Transverse colon (tissue), 4 donors: ENCODE results near the gene DRD2. TPM values are rescaled to one million over a fixed set of nuclear protein-coding genes. Genes with fewer than 3 reads are reported as not detected.

Source experiments
- DNase-seq: peaks from one replicate; pipeline ENCODE4 v3.0.0-alpha.2; 2019
- H3K27ac ChIP-seq, 4 donors: fragments of 200-600 bp; sonication (generic); 2 replicates each; pipeline ENCODE4 v1.5.1; 2016 to 2018; ENCODE audit warnings: inconsistent platforms in 4 of 4
- H3K27me3 ChIP-seq: fragments of 200-600 bp; sonication (generic); 2 replicates; pipeline ENCODE4 v1.5.1; 2017; ENCODE audit warnings: inconsistent platforms
- H3K36me3 ChIP-seq, 4 donors: fragments of 200-600 bp; sonication (generic); 2 replicates each; pipeline ENCODE4 v1.5.1; 2017 to 2019; ENCODE audit warnings: inconsistent platforms in 4 of 4
- H3K4me1 ChIP-seq, 4 donors: fragments of 200-600 bp; sonication (generic); 2 replicates each; pipeline ENCODE4 v1.5.1; 2017 to 2020; ENCODE audit warnings: inconsistent platforms in 4 of 4
- H3K4me3 ChIP-seq, 4 donors: fragments of 200-600 bp; sonication (generic); 1 replicate in 1 of 4; 2 replicates in 3 of 4; pipeline versions ENCODE4 v1.5.1 to v1.6.1; 2017 to 2019; ENCODE audit warnings: inconsistent platforms in 4 of 4
- H3K9me3 ChIP-seq, 2 donors: fragments of 200-600 bp; sonication (generic); 2 replicates each; pipeline ENCODE4 v1.5.1; 2017 to 2019; ENCODE audit warnings: inconsistent platforms in 2 of 2
- CTCF ChIP-seq, 5 experiments: fragments of 200-600 bp in 3 of 5; fragments of 450-650 bp in 2 of 5; sonication (generic) in 3 of 5; IDR thresholded peaks; 1 replicate in 2 of 5; 2 replicates in 3 of 5; pipeline ENCODE4 v1.5.1; 2016 to 2017; ENCODE audit warnings: antibody characterized with exemption in 5 of 5, inconsistent platforms in 3 of 5, mild to moderate bottlenecking in 2 of 5, moderate library complexity in 1 of 5
- EP300 ChIP-seq: sonication (generic); formaldehyde crosslinking; IDR thresholded peaks from one replicate; pipeline ENCODE4 v1.6.1; 2017; ENCODE audit warnings: antibody characterized with exemption, low read depth
- POLR2A ChIP-seq: fragments of 450-650 bp; IDR thresholded peaks from one replicate; pipeline ENCODE4 v1.6.1; 2016; ENCODE audit warnings: antibody characterized with exemption, mild to moderate bottlenecking, moderate library complexity
- POLR2AphosphoS5 ChIP-seq, 3 donors: sonication (generic); formaldehyde crosslinking; IDR thresholded peaks; one replicate each; pipeline ENCODE4 v1.6.1; 2016; ENCODE audit warnings: antibody characterized with exemption in 3 of 3
- WGBS, 2 donors: methylation state at CpG; one replicate each; pipeline ENCODE4 v1.1.5; 2018; ENCODE audit warnings: low coverage in 1 of 2; 5-methylcytosine and 5-hydroxymethylcytosine counted together
- in situ Hi-C, 4 donors: fragments of 200-750 bp; cut with MboI; loops; one replicate each; pipeline versions ENCODE4 v1.15.0 to v1.15.1; 2017; ENCODE audit warnings: low sequenced_read_pairs in 3 of 4, low pct_ligation_motif_present in 1 of 4, low pct_unique_long_range_greater_than_20kb in 1 of 4
- intact Hi-C: fragments of 100-400 bp; cut with DNase I; formaldehyde crosslinking; loops from one replicate; pipeline ENCODE4 v1.15.1; 2023; ENCODE audit warnings: low total_unique reads
- total RNA-seq, 4 donors: library from RNA; depleted of rRNA; stranded (reverse); fragments of >200 nt; gene quantifications; one replicate each; pipeline ENCODE4 v1.1.0, GENCODE V29; 2016

DRD2 gene
- total RNA-seq, 4 donors from 2014 or later, result 0.16 to 0.40 TPM; not detected in 2

GRCh38 chr11:113400631-113401230 lies 74.5 kb downstream of the DRD2 start:
- WGBS, 2 donors, result 51 to 81% methylated on average over 3 to 5 of the region's 5 CpGs
- in situ Hi-C loops (no loop called here), intact Hi-C loops (no loop called here)
- H3K27me3 ChIP-seq, result no peaks in the 10 kb centered on the region
- DNase-seq, result no peak
- H3K36me3 ChIP-seq, result no peaks in the 10 kb centered on the region
- no peaks in the 10 kb centered on the region for H3K4me1 ChIP-seq
- H3K4me3 ChIP-seq, result no peak overlapping the region
- no peaks in the 10 kb centered on the region for H3K9me3 ChIP-seq
- TF ChIP-seq POLR2AphosphoS5 (IDR thresholded peaks at IDR 0.05), result no peak
- TF ChIP-seq CTCF (IDR thresholded peaks at IDR 0.05), result no peak
- no peak for TF ChIP-seq EP300
- TF ChIP-seq POLR2A, result no peak
- H3K27ac ChIP-seq, result no peak overlapping the region

- no peak overlapping the region for H3K4me3 ChIP-seq
- H3K9me3 ChIP-seq, result no peaks in the 10 kb centered on the region
- no peaks in the 10 kb centered on the region for H3K27me3 ChIP-seq
- in situ Hi-C loops, result no loop called here
- H3K27ac ChIP-seq, result no peak overlapping the region
- intact Hi-C loops, result no loop called here
- 60 to 85% methylated on average over 1 to 22 of the region's 24 CpGs for WGBS, 2 donors
- no peaks in the 10 kb centered on the region for H3K36me3 ChIP-seq
- no peak for DNase-seq
- H3K4me1 ChIP-seq, result no peaks in the 10 kb centered on the region
- no peak for TF ChIP-seq EP300
- no peak for TF ChIP-seq POLR2A
- TF ChIP-seq POLR2AphosphoS5 (IDR thresholded peaks at IDR 0.05), result no peak
- TF ChIP-seq CTCF (IDR thresholded peaks at IDR 0.05), result no peak
Observed at GRCh38 chr11:113398669-113399430, 76.3 kb downstream of the DRD2 start.

DNA sequence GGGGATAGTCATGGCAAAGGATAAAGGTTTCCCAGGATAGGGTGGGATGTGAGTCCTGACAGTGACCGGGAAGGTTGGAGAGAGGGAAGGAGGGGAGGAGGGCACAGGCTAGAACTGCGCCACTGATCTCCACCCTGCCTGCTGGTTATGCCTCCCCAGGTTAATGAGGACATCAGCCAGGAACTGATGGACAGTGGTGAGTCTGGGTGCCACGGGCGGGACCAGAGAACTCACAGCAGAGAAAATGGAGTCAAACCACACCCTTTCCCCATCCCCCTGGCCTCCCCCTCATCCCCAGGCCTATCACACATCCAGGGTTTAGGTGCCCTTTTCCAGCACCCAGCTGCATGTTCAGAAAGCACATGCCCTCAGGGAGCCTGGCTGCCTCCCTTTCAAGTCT lies 77.4 kb downstream of the DRD2 start:
- no peaks in the 10 kb centered on the region for H3K4me1 ChIP-seq
- in situ Hi-C loops, result no loop called here
- DNase-seq, result no peak
- H3K9me3 ChIP-seq, result no peaks in the 10 kb centered on the region
- WGBS, 2 donors, result 91% methylated on average over 4 of the region's 4 CpGs; no CpG with 5 or more reads in 1 of the 2 donors
- TF ChIP-seq POLR2AphosphoS5 (IDR thresholded peaks at IDR 0.05) (no peak), CTCF (IDR thresholded peaks at IDR 0.05) (no peak), EP300 (no peak), POLR2A (no peak)
- H3K36me3 ChIP-seq, result no peaks in the 10 kb centered on the region
- H3K27ac ChIP-seq, result no peak overlapping the region
- H3K27me3 ChIP-seq, result no peaks in the 10 kb centered on the region
- no peak overlapping the region for H3K4me3 ChIP-seq
- intact Hi-C loops, result no loop called here

DNA sequence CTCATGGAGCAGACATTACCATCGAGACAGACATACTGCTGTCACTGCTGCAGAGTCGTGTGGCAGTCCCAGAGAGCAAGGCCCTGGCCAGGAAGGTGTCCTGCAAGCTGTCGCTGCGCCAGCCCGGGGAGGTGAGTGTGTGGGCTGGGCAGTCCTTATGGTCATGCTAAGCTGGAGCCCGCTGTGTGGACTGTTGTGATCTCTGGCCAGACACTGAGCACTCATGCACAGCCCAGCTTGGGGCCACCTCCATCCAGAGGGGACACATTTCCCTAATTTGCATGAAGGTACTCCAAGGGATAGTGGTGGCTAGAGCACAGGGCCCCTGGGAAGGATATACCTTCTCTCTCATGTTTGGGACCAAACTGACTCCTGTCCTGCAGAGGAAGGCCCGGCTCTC lies 78.0 kb downstream of the DRD2 start:
- Histone ChIP-seq H3K36me3 (no peaks in the 10 kb centered on the region), H3K9me3 (no peaks in the 10 kb centered on the region), H3K4me1 (no peaks in the 10 kb centered on the region), H3K27me3 (no peaks in the 10 kb centered on the region), H3K4me3 (no peak overlapping the region), H3K27ac (no peak overlapping the region)
- no peak for DNase-seq
- 91% methylated on average over 7 of the region's 7 CpGs; no CpG with 5 or more reads in 1 of the 2 donors for WGBS, 2 donors
- intact Hi-C loops, result no loop called here
- no peak for TF ChIP-seq CTCF (IDR thresholded peaks at IDR 0.05)
- no peak for TF ChIP-seq POLR2AphosphoS5 (IDR thresholded peaks at IDR 0.05)
- in situ Hi-C loops, result no loop called here
